Measurements from ENCODE around the gene QSOX2.

DNA sequence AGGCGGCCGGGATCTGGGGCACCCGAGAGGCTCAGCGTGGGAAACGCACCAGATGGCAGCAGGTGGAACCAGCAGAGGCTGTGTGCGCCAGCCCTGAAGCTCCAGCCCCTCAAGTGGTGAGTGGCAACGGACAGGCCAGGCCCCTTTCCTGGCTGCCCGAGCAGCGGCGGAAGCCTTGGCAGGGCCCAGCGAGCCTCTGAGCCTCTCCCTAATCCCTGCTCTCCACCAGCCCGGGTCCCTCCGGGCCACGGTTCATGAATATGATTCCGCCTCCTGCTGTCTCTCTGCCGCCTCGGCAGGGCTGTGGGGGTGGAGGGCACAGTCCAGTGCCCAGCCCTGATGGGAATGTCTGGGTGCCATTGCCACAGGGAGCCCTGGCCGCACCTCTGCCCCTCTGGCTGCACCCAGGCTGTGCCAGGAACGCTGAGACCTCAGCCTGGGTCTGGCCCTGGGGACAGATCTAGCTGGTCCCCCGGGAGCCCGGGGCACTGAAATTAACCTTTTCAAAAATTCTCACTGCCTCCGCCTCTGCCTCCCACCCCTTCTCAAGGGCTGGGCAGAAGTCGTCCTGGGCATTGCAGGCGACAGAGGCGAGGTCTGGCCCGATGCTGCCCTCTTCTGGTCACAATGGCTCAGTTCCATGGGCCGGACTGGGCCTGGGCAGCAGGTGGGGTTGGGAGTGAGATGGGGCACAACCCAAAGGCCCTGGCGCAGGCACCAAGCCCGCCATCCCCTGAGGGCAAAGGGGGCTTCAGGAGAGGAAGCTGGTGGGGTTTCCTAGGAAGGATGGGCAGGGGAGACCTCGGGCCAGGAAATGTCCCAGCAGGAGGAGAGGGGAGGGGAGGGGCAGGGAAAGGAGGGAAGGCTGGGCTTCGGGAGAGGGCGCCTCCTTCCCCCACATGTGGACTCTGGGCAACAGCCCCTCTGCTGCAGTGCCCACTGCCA lies 38.0 kb upstream of the QSOX2 start:
- TF ChIP-seq, protein P1, sequence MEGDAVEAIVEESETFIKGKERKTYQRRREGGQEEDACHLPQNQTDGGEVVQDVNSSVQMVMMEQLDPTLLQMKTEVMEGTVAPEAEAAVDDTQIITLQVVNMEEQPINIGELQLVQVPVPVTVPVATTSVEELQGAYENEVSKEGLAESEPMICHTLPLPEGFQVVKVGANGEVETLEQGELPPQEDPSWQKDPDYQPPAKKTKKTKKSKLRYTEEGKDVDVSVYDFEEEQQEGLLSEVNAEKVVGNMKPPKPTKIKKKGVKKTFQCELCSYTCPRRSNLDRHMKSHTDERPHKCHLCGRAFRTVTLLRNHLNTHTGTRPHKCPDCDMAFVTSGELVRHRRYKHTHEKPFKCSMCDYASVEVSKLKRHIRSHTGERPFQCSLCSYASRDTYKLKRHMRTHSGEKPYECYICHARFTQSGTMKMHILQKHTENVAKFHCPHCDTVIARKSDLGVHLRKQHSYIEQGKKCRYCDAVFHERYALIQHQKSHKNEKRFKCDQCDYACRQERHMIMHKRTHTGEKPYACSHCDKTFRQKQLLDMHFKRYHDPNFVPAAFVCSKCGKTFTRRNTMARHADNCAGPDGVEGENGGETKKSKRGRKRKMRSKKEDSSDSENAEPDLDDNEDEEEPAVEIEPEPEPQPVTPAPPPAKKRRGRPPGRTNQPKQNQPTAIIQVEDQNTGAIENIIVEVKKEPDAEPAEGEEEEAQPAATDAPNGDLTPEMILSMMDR (IDR thresholded peaks at IDR 0.05), result peak; percentile 87 to 94 (median 90)
- TF ChIP-seq POLR2A (IDR thresholded peaks at IDR 0.05), result peak in 2 of 3 donors; percentile 67

Measured in body of pancreas (tissue), 4 donors.